ENCODE data around the gene EP400.

The EP400 gene

GRCh38 chr12:132068250-132068649 lies 118.5 kb downstream of the EP400 start:
- no peak for TF ChIP-seq CTCF (IDR thresholded peaks at IDR 0.05; ENCODE audit: insufficient read depth, low read depth, low read length, missing control alignments)
- DNase-seq (ENCODE audit: low read depth): no peak
- H3K4me3 ChIP-seq (ENCODE audit: low read length): no peak overlapping the region

- H3K4me3 ChIP-seq (ENCODE audit: low read length): no peak overlapping the region
- no peak for TF ChIP-seq CTCF (IDR thresholded peaks at IDR 0.05; ENCODE audit: insufficient read depth, low read depth, low read length, missing control alignments)
- no peak for DNase-seq (ENCODE audit: low read depth)
Observed at GRCh38 chr12:132069336-132069985, 119.7 kb downstream of the EP400 start.

GRCh38 chr12:132070298-132070697 lies 120.6 kb downstream of the EP400 start:
- no peak overlapping the region for H3K4me3 ChIP-seq (ENCODE audit: low read length)
- no peak for DNase-seq (ENCODE audit: low read depth)
- TF ChIP-seq CTCF (IDR thresholded peaks at IDR 0.05; ENCODE audit: insufficient read depth, low read depth, low read length, missing control alignments): no peak

GRCh38 chr12:132071040-132071810 lies 121.5 kb downstream of the EP400 start:
- TF ChIP-seq CTCF (IDR thresholded peaks at IDR 0.05; ENCODE audit: insufficient read depth, low read depth, low read length, missing control alignments): no peak
- DNase-seq (ENCODE audit: low read depth): no peak
- no peak overlapping the region for H3K4me3 ChIP-seq (ENCODE audit: low read length)

GRCh38 chr12:132071830-132072384 lies 122.2 kb downstream of the EP400 start:
- no peak overlapping the region for H3K4me3 ChIP-seq (ENCODE audit: low read length)
- TF ChIP-seq CTCF (IDR thresholded peaks at IDR 0.05; ENCODE audit: insufficient read depth, low read depth, low read length, missing control alignments): no peak
- peak; percentile 18 for DNase-seq (ENCODE audit: low read depth)

- no peak overlapping the region for H3K4me3 ChIP-seq (ENCODE audit: low read length)
- no peak for DNase-seq (ENCODE audit: low read depth)
- TF ChIP-seq CTCF (IDR thresholded peaks at IDR 0.05; ENCODE audit: insufficient read depth, low read depth, low read length, missing control alignments): no peak
Observed at GRCh38 chr12:132074216-132074615, 124.5 kb downstream of the EP400 start.

Data from epithelial cell of esophagus (primary cell).